Lung microvascular endothelial cell (primary cell): Measurements from ENCODE around the gene CYP19A1. TPM values are rescaled to one million over a fixed set of nuclear protein-coding genes. Genes with fewer than 3 reads are reported as not detected.
"Not testable (repeated sequence)": the region's sequence is repeated elsewhere in the genome, so short reads cannot be mapped to it uniquely, and the experiment has no call there.

Source experiments
- DNase-seq, 2 donors: peaks; one replicate each; pipeline versions ENCODE4 v3.0.0 to v3.0.0-alpha.2; 2010; ENCODE audit warnings: low read depth in 2 of 2
- total RNA-seq: library from RNA; depleted of rRNA; stranded (reverse); fragments of >200 nt; gene quantifications from 2 replicates; pipeline ENCODE4 v1.2.1, GENCODE V29; 2014

Gene CYP19A1
- total RNA-seq, 1 donor from 2014 or later: not detected

DNA sequence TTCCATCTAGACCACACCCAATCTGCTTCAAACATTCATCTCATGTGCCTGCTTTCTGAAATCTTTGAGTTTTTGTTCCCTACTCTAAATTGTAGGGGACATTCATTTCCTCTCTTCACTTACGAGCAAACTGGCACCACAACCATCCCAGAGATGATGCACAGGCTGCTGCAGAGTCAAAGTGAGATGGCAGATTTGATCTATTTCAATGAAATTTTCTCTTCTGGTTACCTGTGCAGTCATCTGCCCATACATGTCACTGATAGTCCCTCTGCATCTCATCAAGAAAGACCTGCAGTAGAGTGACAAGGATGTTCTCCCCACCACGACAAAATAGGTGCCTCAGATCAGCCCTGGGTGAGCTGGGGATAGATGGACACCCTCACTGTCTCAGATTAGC lies 125.5 kb downstream of the CYP19A1 start:
- DNase-seq: no peak

DNA sequence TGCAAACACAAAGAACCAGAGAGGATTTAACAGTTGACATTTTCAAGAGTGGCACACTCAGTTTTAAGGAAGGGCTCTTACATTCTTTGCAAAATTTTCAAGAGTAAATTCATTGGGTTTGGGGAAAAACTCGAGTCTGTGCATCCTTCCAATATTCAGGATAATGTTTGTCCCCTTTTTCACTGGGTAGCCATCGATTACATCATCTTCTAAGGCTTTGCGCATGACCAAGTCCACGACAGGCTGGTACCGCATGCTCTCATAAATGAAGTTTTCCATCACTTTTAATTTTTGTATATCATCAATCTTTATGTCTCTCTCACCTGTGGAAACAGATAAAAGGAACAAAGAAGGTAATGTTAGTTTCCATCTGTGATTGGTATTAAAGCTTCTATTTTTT lies 126.2 kb downstream of the CYP19A1 start:
- DNase-seq: no peak

DNA sequence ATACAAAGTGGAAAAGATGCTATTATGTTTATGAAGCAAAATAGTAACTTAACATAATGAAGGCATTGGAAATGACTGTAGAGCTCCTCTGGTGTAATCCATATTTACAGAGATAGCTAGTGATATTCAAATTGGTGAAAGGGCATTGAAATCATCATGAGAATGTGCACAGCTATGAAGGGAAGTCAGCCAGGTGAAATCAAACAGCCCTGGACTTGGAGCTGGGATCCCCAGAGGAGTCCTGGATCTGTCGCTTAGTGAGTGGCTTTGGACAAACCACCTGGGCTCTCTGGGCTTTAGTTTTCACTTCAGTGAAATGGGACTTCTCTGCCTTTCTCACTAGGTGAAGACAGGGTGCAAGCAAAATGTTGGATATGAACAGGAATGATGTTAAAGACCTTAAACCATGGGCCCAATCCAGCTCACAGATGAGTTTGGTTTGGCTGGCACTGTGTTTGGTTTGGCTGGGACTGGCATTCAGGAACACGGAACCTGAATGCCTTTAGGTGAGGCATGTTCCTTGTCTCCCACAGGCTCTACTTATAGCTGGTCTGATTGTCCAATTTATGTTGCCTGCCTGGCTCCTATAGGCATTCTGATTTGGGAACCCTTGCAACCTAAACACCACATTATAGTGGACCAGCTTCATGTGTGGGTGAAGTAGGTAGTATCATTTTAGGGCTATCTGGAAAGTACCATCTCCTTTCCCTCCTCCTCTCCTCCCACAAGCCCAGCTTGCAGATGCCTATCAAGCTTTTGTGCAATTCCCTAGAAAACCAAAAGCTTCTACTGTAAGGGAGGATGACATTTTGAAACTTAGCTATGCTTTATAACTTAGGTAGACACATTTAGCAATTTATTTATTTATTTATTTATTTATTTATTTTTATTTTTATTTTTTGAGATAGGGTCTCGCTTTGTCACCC lies 133.1 kb downstream of the CYP19A1 start:
- DNase-seq: no peak

GRCh38 chr15:51203797-51204196 lies 134.6 kb downstream of the CYP19A1 start:
- no peak for DNase-seq

DNA sequence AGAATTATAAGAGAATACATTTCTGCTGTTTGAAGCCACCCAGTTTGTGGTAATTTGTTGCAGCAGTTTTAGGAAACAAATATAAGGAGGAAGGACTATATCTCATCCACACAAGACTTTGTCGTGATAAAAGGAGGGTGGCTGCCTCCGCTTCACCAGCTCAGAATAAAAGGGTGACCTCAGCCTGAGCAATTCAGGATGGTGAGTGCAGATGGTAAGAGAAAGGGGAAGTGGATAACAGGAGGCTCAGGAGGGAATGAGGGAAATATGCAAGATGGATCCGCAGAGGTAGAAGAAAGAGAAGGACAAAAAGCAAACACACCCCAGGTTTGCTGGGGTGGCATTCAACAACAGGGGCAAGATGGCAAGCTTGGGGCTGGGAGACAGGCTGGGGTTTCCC lies 135.6 kb downstream of the CYP19A1 start:
- DNase-seq: no peak

- DNase-seq: no peak
Observed at GRCh38 chr15:51201581-51201980, 136.8 kb downstream of the CYP19A1 start.

DNA sequence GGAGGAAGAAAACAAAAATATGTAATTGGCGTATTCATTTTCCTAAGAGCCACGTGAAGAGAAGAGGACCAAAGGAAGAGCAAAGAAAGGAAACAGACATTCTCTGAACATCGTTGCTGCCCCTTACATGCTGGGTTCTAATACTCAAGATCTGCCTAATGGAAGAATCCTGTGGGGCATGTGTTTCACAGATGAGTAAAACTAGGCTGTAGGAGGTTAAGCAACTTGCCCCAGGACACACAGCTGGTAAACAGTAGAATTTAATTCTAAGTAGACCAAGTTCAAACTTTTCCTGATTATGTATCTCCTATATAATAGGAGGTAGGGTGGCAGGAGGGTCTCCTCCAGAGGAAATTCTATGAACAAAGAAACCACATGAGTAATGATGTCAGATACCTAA lies 137.6 kb downstream of the CYP19A1 start:
- no peak for DNase-seq

DNA sequence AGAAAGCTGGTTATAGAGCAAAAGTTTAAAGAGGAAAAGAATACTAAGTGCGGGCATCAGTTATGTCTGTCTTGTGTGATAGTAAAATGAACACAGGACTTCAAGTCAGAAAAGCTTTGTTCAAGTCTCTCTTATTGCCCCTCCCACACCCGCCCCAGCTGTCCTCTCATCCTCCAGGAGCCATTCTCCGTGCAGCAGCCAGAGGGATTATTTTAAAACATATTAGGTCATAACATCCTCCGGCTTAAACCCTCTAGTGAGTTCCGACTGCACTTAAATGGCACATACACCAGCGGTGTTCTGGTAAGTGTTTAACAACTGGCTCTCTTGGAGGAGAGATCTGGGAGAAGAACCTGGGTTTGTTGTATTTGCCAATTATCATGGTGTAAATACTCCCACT lies 138.9 kb downstream of the CYP19A1 start:
- DNase-seq: no peak

- peak in 1 of 2 donors; percentile 16 for DNase-seq
Observed at GRCh38 chr15:51198701-51199232, 139.6 kb downstream of the CYP19A1 start.

- DNase-seq: no peak
Observed at GRCh38 chr15:51195459-51195858, 142.9 kb downstream of the CYP19A1 start.

GRCh38 chr15:51193979-51194378 lies 144.4 kb downstream of the CYP19A1 start:
- DNase-seq: no peak

GRCh38 chr15:51193526-51193925 lies 144.9 kb downstream of the CYP19A1 start:
- peak in 1 of 2 donors; percentile 5 for DNase-seq

GRCh38 chr15:51192521-51193280 lies 145.7 kb downstream of the CYP19A1 start:
- DNase-seq: peak; percentile 91 to 95

GRCh38 chr15:51191766-51192165 lies 146.6 kb downstream of the CYP19A1 start:
- DNase-seq: peak; percentile 5 to 35

GRCh38 chr15:51191072-51191670 lies 147.2 kb downstream of the CYP19A1 start:
- peak; percentile 63 to 95 for DNase-seq

DNA sequence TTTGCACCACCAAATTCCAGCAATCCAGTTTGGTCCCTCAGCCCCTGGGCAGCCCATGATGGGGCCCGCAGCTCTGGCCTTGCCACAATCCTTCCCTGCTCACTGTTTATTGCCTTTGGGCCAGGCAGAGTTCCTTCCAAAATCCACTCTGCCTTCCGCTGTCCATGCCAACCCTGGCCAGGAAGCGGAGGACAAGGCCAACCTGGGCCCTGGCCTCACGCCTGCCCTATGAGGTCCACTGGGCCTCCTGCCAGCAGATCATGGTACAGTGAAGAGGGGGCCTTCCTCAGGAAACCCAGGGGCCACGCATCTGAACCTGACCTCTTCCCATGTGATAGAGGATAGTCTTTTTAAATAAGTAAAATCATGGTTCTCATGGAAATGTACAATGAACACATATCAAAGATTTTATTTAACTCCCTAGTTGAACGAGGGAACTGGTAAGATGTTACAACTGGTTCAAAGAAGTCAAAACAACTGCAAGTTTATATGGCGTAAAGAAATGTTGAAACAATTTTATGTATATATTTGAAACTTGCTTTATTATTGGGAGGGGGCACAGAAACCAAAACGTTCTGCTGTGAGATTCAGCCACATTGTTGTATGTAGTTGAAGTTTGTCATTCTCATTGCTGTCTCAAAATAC lies 147.8 kb downstream of the CYP19A1 start:
- peak; percentile 29 to 96 for DNase-seq

DNA sequence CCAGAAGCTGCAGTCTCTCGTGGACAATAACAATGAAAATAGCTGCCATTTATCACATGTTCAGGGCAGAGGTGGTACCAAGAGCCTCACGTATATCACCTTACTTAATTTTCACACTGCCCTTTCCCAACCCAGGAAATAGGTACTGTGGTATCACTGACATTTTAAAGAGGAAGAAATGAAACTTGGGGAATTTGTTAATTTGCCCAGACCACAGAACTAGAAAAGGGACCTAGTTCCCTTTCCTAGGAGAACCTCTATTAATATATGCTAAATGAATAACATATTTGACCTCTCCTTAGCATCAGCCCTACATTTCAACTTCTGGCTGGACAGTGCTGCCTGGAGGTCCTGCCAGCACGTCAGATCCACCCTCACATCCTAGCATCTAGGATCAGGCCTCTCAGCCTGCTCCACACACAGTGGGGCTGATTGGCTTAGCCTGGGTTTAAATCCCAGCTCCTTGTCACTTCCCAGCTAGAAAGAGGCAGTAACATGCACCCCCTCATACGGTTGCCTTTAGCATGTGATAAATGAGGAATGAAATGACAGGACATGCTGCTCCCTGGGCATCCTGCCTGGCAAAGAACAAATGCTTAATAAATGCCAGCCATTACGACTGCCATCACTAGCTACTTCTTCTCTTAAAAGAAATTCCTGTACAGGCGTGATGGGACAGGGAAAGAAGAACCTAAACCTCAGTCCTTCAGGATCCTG lies 148.6 kb downstream of the CYP19A1 start:
- no peak for DNase-seq

DNA sequence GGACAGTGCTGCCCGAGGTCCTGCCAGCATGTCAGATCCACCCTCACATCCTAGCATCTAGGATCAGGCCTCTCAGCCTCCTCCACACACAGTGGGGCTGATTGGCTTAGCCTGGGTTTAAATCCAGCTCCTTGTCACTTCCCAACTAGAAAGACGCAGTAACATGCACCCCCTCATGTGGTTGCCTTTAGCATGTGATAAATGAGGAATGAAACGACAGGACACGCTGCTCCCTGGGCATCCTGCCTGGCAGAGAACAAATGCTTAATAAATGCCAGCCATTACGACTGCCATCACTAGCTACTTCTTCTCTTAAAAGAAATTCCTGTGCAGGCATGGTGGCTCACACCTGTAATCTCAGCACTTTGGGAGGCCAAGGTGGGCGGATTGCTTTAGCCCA lies 149.6 kb downstream of the CYP19A1 start:
- DNase-seq: not testable (repeated sequence)

- no peak for DNase-seq
Observed at GRCh38 chr15:51186891-51187290, 151.5 kb downstream of the CYP19A1 start.

DNA sequence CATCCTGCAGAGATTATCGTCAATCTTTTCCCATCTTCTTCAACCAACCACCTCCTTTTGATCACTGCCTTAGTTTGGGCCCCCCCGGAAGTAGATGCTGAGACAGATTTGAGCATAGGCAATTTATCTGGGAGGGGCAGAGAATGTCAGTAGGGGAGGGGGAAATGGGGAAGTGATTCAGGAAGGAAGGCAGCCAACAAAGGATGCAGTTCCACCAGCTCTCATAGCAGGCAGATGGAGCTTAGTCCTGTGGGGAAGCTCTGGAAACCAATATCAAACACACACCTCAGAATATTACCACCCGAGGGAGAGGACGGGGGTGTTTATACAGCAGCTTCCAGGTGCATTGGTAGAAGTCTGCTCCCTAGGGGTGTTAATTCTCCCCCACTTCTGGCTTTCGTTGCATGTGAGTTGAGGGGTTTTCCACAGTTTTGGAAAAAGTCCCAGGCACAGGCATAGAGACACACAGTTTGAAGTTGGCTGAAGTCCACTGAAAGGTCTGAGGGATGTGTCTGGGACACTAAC lies 152.2 kb downstream of the CYP19A1 start:
- peak in 1 of 2 donors; percentile 68 for DNase-seq
